Progenitor cell of endocrine pancreas (in vitro differentiated cells): ENCODE results near the gene CSTF3. TPM values are rescaled to one million over a fixed set of nuclear protein-coding genes. Genes with fewer than 3 reads are reported as not detected.
A peak's percentile ranks its signal among the peaks of the same experiment; 100 is the strongest.
"Not testable (repeated sequence)": the region's sequence is repeated elsewhere in the genome, so short reads cannot be mapped to it uniquely, and the experiment has no call there.

ENCODE experiments used
- DNase-seq: peaks from one replicate; pipeline ENCODE4 v3.0.0; 2021; ENCODE audit warnings: low spot score; ENCODE audit not compliant: unreplicated experiment
- H3K27ac Mint-ChIP-seq: 2 replicates; pipeline ENCODE4 v1.8.0; 2021; ENCODE audit warnings: mild to moderate bottlenecking, moderate library complexity, mixed read lengths
- H3K27me3 Mint-ChIP-seq: 2 replicates; pipeline ENCODE4 v1.8.0; 2021; ENCODE audit warnings: mixed read lengths
- H3K36me3 Mint-ChIP-seq: 2 replicates; pipeline ENCODE4 v1.8.0; 2022; ENCODE audit warnings: mixed read lengths; ENCODE audit not compliant: insufficient read depth
- H3K4me1 Mint-ChIP-seq: 2 replicates; pipeline ENCODE4 v1.8.0; 2021; ENCODE audit warnings: low read depth, mixed read lengths
- H3K4me3 Mint-ChIP-seq: 2 replicates; pipeline ENCODE4 v1.8.0; 2021; ENCODE audit warnings: low read depth, mild to moderate bottlenecking, moderate library complexity, mixed read lengths
- H3K9me3 Mint-ChIP-seq: 2 replicates; pipeline ENCODE4 v1.8.0; 2021; ENCODE audit warnings: low read depth, mixed read lengths
- total RNA-seq: library from RNA; stranded (reverse); gene quantifications from 2 replicates; pipeline ENCODE4 v1.2.1, GENCODE V29; 2021
- TF ChIP-seq, protein P1 (sequence below): fragments of 200-600 bp; sonication (generic); IDR thresholded peaks from one replicate; pipeline ENCODE4 v1.5.0; 2021; ENCODE audit warnings: antibody characterized with exemption, mild to moderate bottlenecking; ENCODE audit not compliant: unreplicated experiment

CSTF3 gene
- total RNA-seq, 1 donor from 2014 or later, result 43.5 TPM

DNA sequence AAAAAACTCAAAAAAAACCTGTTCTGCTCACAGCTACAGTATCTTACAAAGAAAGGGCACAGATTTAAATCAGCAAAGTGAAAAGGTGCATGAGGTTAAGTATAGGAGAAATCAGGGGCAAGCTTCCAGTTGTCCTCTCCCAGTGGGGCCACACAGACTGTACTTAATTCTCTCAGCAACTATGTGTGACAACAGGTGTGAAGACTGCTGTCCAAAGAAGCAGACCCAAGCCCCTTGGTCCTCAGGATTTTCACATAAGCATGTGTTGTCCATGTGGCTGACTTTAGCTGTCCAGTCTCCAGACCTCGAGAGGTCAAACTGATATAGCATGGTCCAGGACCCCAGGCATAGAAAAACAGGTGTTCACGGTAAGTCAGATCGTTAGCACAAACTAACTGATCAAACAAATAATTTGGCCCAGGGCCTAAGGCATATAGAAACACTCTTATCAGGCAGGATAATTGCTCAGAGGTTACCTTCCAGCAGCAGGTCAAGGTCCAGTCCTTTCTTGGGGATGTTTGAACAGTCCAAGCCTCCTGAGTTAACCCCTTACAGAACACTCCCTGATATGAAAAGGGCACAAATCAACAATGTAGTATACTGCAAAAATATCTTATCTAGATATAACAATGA is 21.1 kb upstream of the CSTF3 start:
- DNase-seq, result no peak
- no peak overlapping the region for H3K4me3 Mint-ChIP-seq
- peaks cover 22% of the 10 kb centered on the region for H3K4me1 Mint-ChIP-seq
- peaks cover 6% of the 10 kb centered on the region for H3K27me3 Mint-ChIP-seq
- peaks cover 4% of the 10 kb centered on the region for H3K9me3 Mint-ChIP-seq
- H3K36me3 Mint-ChIP-seq, result peaks cover 2% of the 10 kb centered on the region
- TF ChIP-seq, protein P1, sequence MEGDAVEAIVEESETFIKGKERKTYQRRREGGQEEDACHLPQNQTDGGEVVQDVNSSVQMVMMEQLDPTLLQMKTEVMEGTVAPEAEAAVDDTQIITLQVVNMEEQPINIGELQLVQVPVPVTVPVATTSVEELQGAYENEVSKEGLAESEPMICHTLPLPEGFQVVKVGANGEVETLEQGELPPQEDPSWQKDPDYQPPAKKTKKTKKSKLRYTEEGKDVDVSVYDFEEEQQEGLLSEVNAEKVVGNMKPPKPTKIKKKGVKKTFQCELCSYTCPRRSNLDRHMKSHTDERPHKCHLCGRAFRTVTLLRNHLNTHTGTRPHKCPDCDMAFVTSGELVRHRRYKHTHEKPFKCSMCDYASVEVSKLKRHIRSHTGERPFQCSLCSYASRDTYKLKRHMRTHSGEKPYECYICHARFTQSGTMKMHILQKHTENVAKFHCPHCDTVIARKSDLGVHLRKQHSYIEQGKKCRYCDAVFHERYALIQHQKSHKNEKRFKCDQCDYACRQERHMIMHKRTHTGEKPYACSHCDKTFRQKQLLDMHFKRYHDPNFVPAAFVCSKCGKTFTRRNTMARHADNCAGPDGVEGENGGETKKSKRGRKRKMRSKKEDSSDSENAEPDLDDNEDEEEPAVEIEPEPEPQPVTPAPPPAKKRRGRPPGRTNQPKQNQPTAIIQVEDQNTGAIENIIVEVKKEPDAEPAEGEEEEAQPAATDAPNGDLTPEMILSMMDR, result no peak
- H3K27ac Mint-ChIP-seq, result peak overlapping the region; percentile 63

DNA sequence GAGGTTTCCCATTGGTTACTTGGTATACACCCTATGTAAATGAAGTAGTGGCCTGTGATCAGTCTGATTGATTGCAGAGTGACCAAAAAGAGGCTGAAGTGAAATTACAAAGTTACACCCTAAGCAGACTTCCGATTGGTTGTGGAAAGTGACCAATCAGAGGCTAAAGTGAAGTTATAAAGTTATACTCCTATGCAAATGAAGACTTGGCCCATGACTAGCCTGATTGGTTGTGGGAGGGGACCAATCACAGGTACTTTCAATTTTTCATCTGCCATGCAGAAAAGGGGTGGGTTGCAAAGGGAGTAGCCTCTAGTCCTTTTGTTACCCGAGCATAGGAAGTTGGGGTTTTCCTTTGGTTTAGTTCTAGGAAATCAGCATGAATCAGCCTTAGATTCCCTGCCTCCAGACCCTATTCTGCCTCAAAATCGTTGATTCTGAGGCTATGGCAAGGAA is 18.1 kb upstream of the CSTF3 start:
- H3K27ac Mint-ChIP-seq, result no peak overlapping the region

DNA sequence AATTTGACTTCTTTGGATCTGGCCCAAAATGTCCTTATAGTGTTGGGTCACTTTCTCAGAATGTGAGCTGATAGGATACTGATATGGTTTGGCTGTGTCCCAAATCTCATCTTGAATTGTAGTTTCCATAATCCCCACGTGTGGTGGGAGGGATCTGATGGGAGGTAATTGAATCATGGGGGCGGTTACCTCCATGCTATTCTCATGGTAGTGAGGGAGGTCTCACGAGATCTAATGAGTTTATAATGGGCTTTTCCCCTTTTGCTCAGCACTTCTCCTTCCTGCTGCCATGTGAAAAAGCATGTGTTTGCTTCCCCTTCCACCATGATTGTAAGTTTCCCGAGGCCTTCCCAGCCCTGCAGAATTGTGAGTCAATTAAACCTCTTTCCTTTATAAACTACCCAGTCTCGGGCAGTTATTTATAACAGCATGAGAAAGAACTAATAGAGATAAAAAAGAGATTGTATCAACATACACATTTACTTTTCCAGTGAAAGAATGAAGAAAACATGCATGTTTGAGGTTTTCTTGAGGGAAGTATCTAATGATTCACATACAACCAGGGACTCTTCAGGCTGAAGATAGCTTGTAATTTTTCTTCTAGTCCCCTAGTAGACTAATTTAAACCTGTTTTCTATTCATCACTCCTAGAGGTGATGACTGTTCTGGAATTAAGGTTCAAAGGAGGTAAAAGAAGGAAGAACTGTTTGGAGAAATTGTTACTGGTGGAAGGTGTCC is 17.3 kb upstream of the CSTF3 start:
- Mint-ChIP-seq H3K27ac (no peak overlapping the region), H3K36me3 (peaks cover 3% of the 10 kb centered on the region), H3K9me3 (peaks cover 4% of the 10 kb centered on the region), H3K4me3 (no peak overlapping the region), H3K4me1 (peaks cover 20% of the 10 kb centered on the region), H3K27me3 (peaks cover 4% of the 10 kb centered on the region)
- DNase-seq, result no peak
- TF ChIP-seq, protein P1, result no peak

More for the DNA sequence above, 18.1 kb upstream of the CSTF3 start:
- Mint-ChIP-seq H3K4me1 (peaks cover 20% of the 10 kb centered on the region), H3K4me3 (no peak overlapping the region), H3K36me3 (peaks cover 3% of the 10 kb centered on the region), H3K9me3 (peaks cover 4% of the 10 kb centered on the region), H3K27me3 (peaks cover 4% of the 10 kb centered on the region)
- TF ChIP-seq, protein P1, result no peak
- no peak for DNase-seq

DNA sequence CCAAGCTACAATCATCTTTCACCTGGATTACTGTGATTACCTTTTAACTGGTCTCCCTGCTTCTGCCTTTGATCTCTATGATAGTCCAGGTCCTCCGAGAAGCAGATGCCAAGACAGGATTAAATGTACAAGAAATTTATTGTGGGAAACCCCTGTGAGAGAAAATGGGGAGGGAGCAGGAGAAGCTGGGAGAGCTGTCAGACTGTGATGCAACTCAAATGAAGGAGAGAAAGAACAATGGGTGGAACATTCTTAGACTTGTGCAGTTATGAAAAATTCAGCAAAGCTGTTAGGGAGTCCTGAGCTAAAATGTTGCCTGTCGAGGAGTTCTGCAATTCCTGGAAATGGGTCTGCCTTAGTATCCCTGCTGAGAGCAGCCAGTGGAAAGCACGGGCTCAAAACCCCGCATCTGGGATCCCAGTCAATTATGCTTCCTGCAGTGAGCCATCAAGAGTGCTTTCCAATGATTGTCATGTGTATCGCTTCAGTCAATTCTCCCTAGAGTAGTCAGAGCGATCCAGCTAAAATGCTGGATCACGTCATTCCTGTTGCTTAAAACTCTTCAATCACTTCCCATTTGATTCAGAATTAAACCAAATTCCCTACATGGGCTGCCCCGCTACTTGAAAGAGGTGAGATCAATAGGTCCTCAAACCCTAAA is 16.5 kb upstream of the CSTF3 start:
- no peak overlapping the region for H3K27ac Mint-ChIP-seq
- peaks cover 4% of the 10 kb centered on the region for H3K9me3 Mint-ChIP-seq
- H3K4me3 Mint-ChIP-seq, result no peak overlapping the region
- peaks cover 4% of the 10 kb centered on the region for H3K27me3 Mint-ChIP-seq
- H3K4me1 Mint-ChIP-seq, result peaks cover 18% of the 10 kb centered on the region
- H3K36me3 Mint-ChIP-seq, result peaks cover 3% of the 10 kb centered on the region
- TF ChIP-seq, protein P1, result no peak
- DNase-seq, result no peak

DNA sequence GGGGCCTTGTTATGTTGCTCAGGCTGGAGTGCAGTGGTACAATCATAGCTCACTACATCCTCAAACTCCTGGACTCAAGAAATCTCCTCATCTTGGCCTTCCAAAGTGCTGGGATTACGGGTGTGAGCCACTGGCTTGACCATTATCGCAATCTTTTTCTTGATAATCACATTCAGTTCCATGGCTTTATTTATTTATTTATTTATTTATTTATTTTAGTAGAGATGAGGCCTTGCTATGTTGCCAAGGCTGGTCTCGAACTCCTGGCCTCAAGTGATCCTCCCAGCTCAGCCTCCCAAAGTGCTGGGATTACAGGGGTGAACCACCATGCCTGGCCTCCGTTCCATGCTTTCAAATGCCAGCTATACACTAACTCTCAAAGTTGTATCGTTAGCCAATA is 15.5 kb upstream of the CSTF3 start:
- peaks cover 13% of the 10 kb centered on the region for H3K4me1 Mint-ChIP-seq
- not testable (repeated sequence) for DNase-seq, H3K4me3 Mint-ChIP-seq, H3K9me3 Mint-ChIP-seq, H3K27ac Mint-ChIP-seq, H3K36me3 Mint-ChIP-seq, H3K27me3 Mint-ChIP-seq
